ENCODE data around the gene PTPN6. TPM values are rescaled to one million over a fixed set of nuclear protein-coding genes. Genes with fewer than 3 reads are reported as not detected.

PTPN6 gene
- total and polyA plus RNA-seq, 10 of the 15 experiments (the other 5 are each of a cell fraction or from before 2014, with no cell fraction given): 229 to 457 (median 370) TPM

- no peak for FAIRE-seq
- Histone ChIP-seq H3K79me2 (ENCODE audit: control insufficient read depth, insufficient read depth, low read length) (peaks cover 46% of the 10 kb centered on the region), H3K9ac (ENCODE audit: control insufficient read depth, insufficient read depth, low read length) (peak overlapping the region; percentile 90), H3K36me3 (ENCODE audit: control insufficient read depth in 2 of 2, insufficient read depth in 2 of 2, low read length in 1 of 2) (peaks cover 2 to 8% of the 10 kb centered on the region in 2 experiments; a peak in 2 of 4 replicates), H2AFZ (ENCODE audit: control insufficient read depth, low read depth, low read length) (peak overlapping the region; percentile 30), H3K27me3 (replicated peaks in 1 of 2; ENCODE audit: control insufficient read depth in 2 of 2, insufficient read depth in 2 of 2, low read length in 1 of 2) (no peaks in the 10 kb centered on the region), H3K9me3 (replicated peaks; ENCODE audit: control insufficient read depth, insufficient read depth, low read length) (no peaks in the 10 kb centered on the region), H3K4me1 (ENCODE audit: control insufficient read depth, insufficient read depth, low read length) (peaks cover 51% of the 10 kb centered on the region), H3K4me2 (ENCODE audit: control insufficient read depth, insufficient read depth) (peak overlapping the region; percentile 61), H3K27ac (ENCODE audit: control insufficient read depth, insufficient read depth) (peak overlapping the region; percentile 91), H4K20me1 (ENCODE audit: control insufficient read depth, insufficient read depth) (no peaks in the 10 kb centered on the region), H3K4me3 (peak overlapping the region; percentile 78)
- BruUV-seq (replicated peaks): no TSS peak
- peak; percentile 80 for DNase-seq (ENCODE audit: low read depth, low spot score)
- SMC1A ChIA-PET (ENCODE audit: uncharacterized antibody, unreplicated experiment): interaction anchor here (0.6 to 11.6 kb wide), 9 partner anchors 14 to 166 kb away, joined by 3 to 395 read pairs (median 29); partner anchors contain the start of genes C1RL and ENO2
- in situ Hi-C loops (cut with MboI) (no loop called here), intact Hi-C loops (cut with micrococcal nuclease; ENCODE audit: unreplicated experiment) (no loop called here)
- 2% methylated on average over 31 of the region's 32 CpGs for WGBS (ENCODE audit: insufficient coverage, insufficient replicate concordance, low lambda C conversion rate, missing lambda C conversion rate)
- POLR2A ChIA-PET: interaction anchor here (0.5 to 17.8 kb wide), 12 partner anchors 8 to 815 kb away, joined by 3 to 524 read pairs (median 6); partner anchors contain the start of genes C1RL, ENO2 and LPCAT3
- CTCF ChIA-PET: interaction anchor here (1.1 to 11.6 kb wide), 11 partner anchors 14 to 198 kb away, joined by 3 to 645 read pairs (median 11); partner anchors contain the start of genes C1R, C1RL, LPCAT3 and USP5
- ATAC-seq: peak; percentile 30
- RAD21 ChIA-PET (ENCODE audit: unreplicated experiment): interaction anchor here (0.6 to 7.0 kb wide), 9 partner anchors 14 to 164 kb away, joined by 3 to 426 read pairs (median 5); partner anchors contain the start of genes C1RL and LPCAT3
- TF ChIP-seq RCOR1 (conservative IDR thresholded peaks at IDR 0.05; ENCODE audit: low read depth, low read length): no peak
- no peak for TF ChIP-seq ZSCAN29 (IDR thresholded peaks at IDR 0.05)
- peak; percentile 47 for TF ChIP-seq PKNOX1 (IDR thresholded peaks at IDR 0.05)
- TF ChIP-seq SUZ12 (IDR thresholded peaks at IDR 0.05; ENCODE audit: unreplicated experiment): no peak
- TF ChIP-seq TCF3 (IDR thresholded peaks at IDR 0.05; ENCODE audit: borderline replicate concordance, insufficient read depth, low read depth, low read length): 0 out of 2 replicates have a peak, but pooled peaks have one; percentile 62
- peak; percentile 50 for TF ChIP-seq GATAD2B (conservative IDR thresholded peaks at IDR 0.05; ENCODE audit: low read depth)
- no peak for TF ChIP-seq ZBTB33 (IDR thresholded peaks at IDR 0.05)
- peak; percentile 28; the same call in 1 of the 2 replicates for TF ChIP-seq LARP7 (IDR thresholded peaks at IDR 0.05)
- TF ChIP-seq ZZZ3 (IDR thresholded peaks at IDR 0.05; ENCODE audit: control insufficient read depth, insufficient read length, low read depth): no peak
- no peak for TF ChIP-seq NFIC (IDR thresholded peaks at IDR 0.05; ENCODE audit: low read depth, low read length)
- no peak for TF ChIP-seq ZNF384 (IDR thresholded peaks at IDR 0.05; ENCODE audit: borderline replicate concordance, low read depth, low read length)
- TF ChIP-seq CHD4 (IDR thresholded peaks at IDR 0.05): no peak
- TF ChIP-seq MEF2B (IDR thresholded peaks at IDR 0.05; ENCODE audit: partially characterized antibody, poor library complexity, severe bottlenecking): peak; percentile 3
- peak; percentile 20; the same call in 1 of the 2 replicates for TF ChIP-seq SIN3A (IDR thresholded peaks at IDR 0.05; ENCODE audit: low read depth, low read length)
- TF ChIP-seq HDAC2 (IDR thresholded peaks at IDR 0.05): no peak
- no peak for TF ChIP-seq CHD1 (IDR thresholded peaks at IDR 0.05; ENCODE audit: low read depth, low read length)
- TF ChIP-seq NR2F1 (conservative IDR thresholded peaks at IDR 0.05): no peak; the same call in 1 of the 2 replicates
- no peak for TF ChIP-seq SREBF2 (IDR thresholded peaks at IDR 0.05; ENCODE audit: low read length)
- TF ChIP-seq RELB (IDR thresholded peaks at IDR 0.05; ENCODE audit: low read depth): peak; percentile 80; the same call in 1 of the 2 replicates
These were observed 4.9 kb upstream of the PTPN6 start for GRCh38 chr12:6946033-6946919.

Data from GM12878 (cell line).